Gastroesophageal sphincter (tissue), 3 donors: ENCODE measurements around the gene RAC2.

ENCODE experiments used
- CTCF ChIP-seq, 4 experiments: fragments of 200-600 bp in 2 of 4; fragments of 450-650 bp in 2 of 4; sonication (generic) in 1 of 4; IDR thresholded peaks; one replicate each; pipeline ENCODE4 v1.5.1; 2017 to 2019; ENCODE audit warnings: antibody characterized with exemption in 4 of 4, mild to moderate bottlenecking in 2 of 4, moderate library complexity in 2 of 4
- EP300 ChIP-seq: sonication (generic); formaldehyde crosslinking; IDR thresholded peaks from one replicate; pipeline ENCODE4 v1.6.1; 2017; ENCODE audit warnings: antibody characterized with exemption, mild to moderate bottlenecking

GRCh38 chr22:37183432-37184379, 60.4 kb downstream of the RAC2 start:
- TF ChIP-seq CTCF (IDR thresholded peaks at IDR 0.05): no peak
- TF ChIP-seq EP300: no peak
